IMR-90 (cell line): ENCODE data around the gene SEC14L6. TPM values are rescaled to one million over a fixed set of nuclear protein-coding genes. Genes with fewer than 3 reads are reported as not detected.

Source experiments
- ATAC-seq: fragments of 200-7000 bp; cut with Tn5 transposase; 2 replicates; pipeline ENCODE4 v1.9.1; 2020; ENCODE audit warnings: low read depth, mild to moderate bottlenecking, moderate library complexity
- BruUV-seq: library from RNA; stranded (reverse); fragments of 400-500 nt; replicated peaks from 2 replicates; lab custom pipeline; 2021; lab: Mats Ljungman, UMichigan
- CTCF ChIA-PET: fragments of 300-600 bp; formaldehyde crosslinking; extraction: SDS; loops from one replicate; lab custom pipeline; 2021; ENCODE audit warnings: antibody characterized with exemption; lab: Yijun Ruan, JAX
- POLR2A ChIA-PET: fragments of 300-600 bp; sonication (Branson Sonifier 250); formaldehyde crosslinking; loops from one replicate; lab custom pipeline; 2022; ENCODE audit warnings: antibody characterized with exemption; ENCODE audit not compliant: unreplicated experiment; lab: Charles Lee
- DNase-seq: peaks from one replicate; pipeline ENCODE4 v3.0.0; 2013
- H2AFZ ChIP-seq: replicated peaks from 2 replicates; pipeline ENCODE3; 2013; ENCODE audit warnings: low read length, mild to moderate bottlenecking; ENCODE audit not compliant: poor library complexity
- H2AK5ac ChIP-seq: 2 replicates; pipeline ENCODE4 v1.6.1; 2013; ENCODE audit warnings: low read depth, low read length, inconsistent platforms
- H2AK9ac ChIP-seq: replicated peaks from 2 replicates; pipeline ENCODE3; 2013; ENCODE audit warnings: mild to moderate bottlenecking, low read depth, low read length, moderate library complexity; ENCODE audit not compliant: poor library complexity
- H2BK120ac ChIP-seq: 2 replicates; pipeline ENCODE4 v1.6.1; 2013; ENCODE audit warnings: low read depth, low read length, inconsistent platforms
- H2BK15ac ChIP-seq: 3 replicates; pipeline ENCODE4 v1.6.1; 2013; ENCODE audit warnings: low read depth, low read length, inconsistent platforms
- H2BK20ac ChIP-seq: 2 replicates; pipeline ENCODE4 v1.6.1; 2013; ENCODE audit warnings: low read depth, mild to moderate bottlenecking, inconsistent platforms, low read length, moderate library complexity
- H2BK5ac ChIP-seq: 2 replicates; pipeline ENCODE4 v1.6.1; 2013; ENCODE audit warnings: mild to moderate bottlenecking, low read depth, low read length, inconsistent platforms; ENCODE audit not compliant: poor library complexity, severe bottlenecking
- H3K14ac ChIP-seq: replicated peaks from 2 replicates; pipeline ENCODE4 v1.6.1; 2013; ENCODE audit warnings: low read depth, low read length, inconsistent platforms
- H3K18ac ChIP-seq: 2 replicates; pipeline ENCODE4 v1.6.1; 2013; ENCODE audit warnings: low read depth, low read length, control low read depth
- H3K23ac ChIP-seq: 2 replicates; pipeline ENCODE4 v1.6.1; 2013; ENCODE audit warnings: low read depth, low read length, inconsistent platforms
- H3K27ac ChIP-seq: 2 replicates; pipeline ENCODE4 v1.5.1; 2013; ENCODE audit warnings: mild to moderate bottlenecking, control low read depth, low read length; ENCODE audit not compliant: insufficient read depth
- H3K27me3 ChIP-seq: 2 replicates; pipeline ENCODE4 v1.6.1; 2013; ENCODE audit warnings: low read length; ENCODE audit not compliant: control insufficient read depth, insufficient read depth
- H3K36me3 ChIP-seq: 2 replicates; pipeline ENCODE4 v1.6.1; 2013; ENCODE audit warnings: low read length, mixed read lengths; ENCODE audit not compliant: control insufficient read depth, insufficient read depth
- H3K4ac ChIP-seq: 2 replicates; pipeline ENCODE4 v1.6.1; 2013; ENCODE audit warnings: low read depth, low read length, inconsistent platforms
- H3K4me1 ChIP-seq: 2 replicates; pipeline ENCODE4 v1.6.1; 2013; ENCODE audit warnings: low read length, mixed read lengths; ENCODE audit not compliant: control insufficient read depth, insufficient read depth
- H3K4me2 ChIP-seq: 2 replicates; pipeline ENCODE4 v1.6.1; 2013; ENCODE audit warnings: low read depth, mild to moderate bottlenecking, control low read depth, low read length, moderate library complexity
- H3K4me3 ChIP-seq: 2 replicates; pipeline ENCODE4 v1.5.1; 2013; ENCODE audit warnings: low read depth, mild to moderate bottlenecking, control low read depth, low read length, moderate library complexity; ENCODE audit not compliant: insufficient read depth
- H3K56ac ChIP-seq: 2 replicates; pipeline ENCODE4 v1.6.1; 2013; ENCODE audit warnings: low read length, inconsistent platforms; ENCODE audit not compliant: insufficient read depth; ENCODE audit errors: extremely low read depth
- H3K79me1 ChIP-seq, 2 experiments: 2 replicates each; pipeline ENCODE4 v1.6.1; 2013; ENCODE audit warnings: low read length in 2 of 2, inconsistent platforms in 1 of 2, low read depth in 1 of 2
- H3K9ac ChIP-seq: 2 replicates; pipeline ENCODE4 v1.6.1; 2013; ENCODE audit warnings: low read depth, low read length, control low read depth
- H3K9me1 ChIP-seq: 2 replicates; pipeline ENCODE4 v1.6.1; 2013; ENCODE audit warnings: low read length, inconsistent platforms; ENCODE audit not compliant: insufficient read depth
- H3K9me3 ChIP-seq: 2 replicates; pipeline ENCODE4 v1.6.1; 2013; ENCODE audit warnings: low read length; ENCODE audit not compliant: control insufficient read depth, insufficient read depth
- H4K20me1 ChIP-seq: 2 replicates; pipeline ENCODE4 v1.6.1; 2013; ENCODE audit warnings: low read length, inconsistent platforms; ENCODE audit not compliant: insufficient read depth
- H4K5ac ChIP-seq: 2 replicates; pipeline ENCODE4 v1.6.1; 2013; ENCODE audit warnings: mild to moderate bottlenecking, low read depth, low read length, control low read depth
- H4K8ac ChIP-seq, 2 experiments: 2 replicates each; pipeline ENCODE4 v1.6.1; 2013; ENCODE audit warnings: low read depth in 2 of 2, low read length in 2 of 2, control low read depth in 1 of 2, inconsistent platforms in 1 of 2
- H4K91ac ChIP-seq: 2 replicates; pipeline ENCODE4 v1.6.1; 2013; ENCODE audit warnings: low read depth, low read length, inconsistent platforms; ENCODE audit not compliant: insufficient read depth
- CEBPB ChIP-seq: IDR thresholded peaks from 2 replicates; pipeline ENCODE4 v1.6.1; 2012; ENCODE audit warnings: low read depth, low read length, improper control_type of control experiment
- CHD1 ChIP-seq: IDR thresholded peaks from 2 replicates; pipeline ENCODE4 v1.6.1; 2012; ENCODE audit warnings: low read depth, low read length, improper control_type of control experiment
- FOS ChIP-seq: fragments of 150-350 bp; IDR thresholded peaks from 2 replicates; pipeline ENCODE4 v1.6.1; 2016; ENCODE audit warnings: low read depth, low read length
- SMC3 ChIP-seq: fragments of 150-350 bp; IDR thresholded peaks from 2 replicates; pipeline ENCODE4 v1.6.1; 2016; ENCODE audit warnings: low read depth, mild to moderate bottlenecking, antibody characterized with exemption, low read length, moderate library complexity
- WGBS, 2 experiments: methylation state at CpG; one replicate each; pipeline versions ENCODE4 v1.1.5 to v1.1.7; 2013; ENCODE audit warnings: missing lambda C conversion rate in 2 of 2; ENCODE audit not compliant: insufficient read length in 1 of 2; ENCODE audit errors: extremely low coverage in 2 of 2; 5-methylcytosine and 5-hydroxymethylcytosine counted together
- dilution Hi-C: fragments of 300-500 bp; cut with HindIII; formaldehyde crosslinking; loops from one replicate; pipeline ENCODE4 v1.14.3; 2018; ENCODE audit warnings: low sequenced_read_pairs; ENCODE audit not compliant: unreplicated experiment
- in situ Hi-C: fragments of 300-500 bp; cut with MboI; formaldehyde crosslinking; loops from 3 replicates; pipeline ENCODE4 v1.14.3; 2019; ENCODE audit warnings: low sequenced_read_pairs, inconsistent platforms, mixed read lengths
- intact Hi-C: fragments of 100-400 bp; cut with micrococcal nuclease; formaldehyde crosslinking; loops from 2 replicates; pipeline ENCODE4 v1.10.0; 2022
- polyA plus RNA-seq, 3 experiments: library from polyadenylated mRNA; depleted of rRNA; stranded (reverse); fragments of >200 nt; gene quantifications; 2 replicates each; pipeline ENCODE4 v1.2.3, GENCODE V29; 2012; ENCODE audit warnings: low replicate concordance in 1 of 3
- total RNA-seq: library from RNA; depleted of rRNA; stranded (reverse); fragments of >200 nt; gene quantifications from 2 replicates; pipeline ENCODE4 v1.2.3, GENCODE V29; 2012

SEC14L6 gene
- total and polyA plus RNA-seq, 2 of the 4 experiments (the other 2 are of a cell fraction) = 0.09 TPM; not detected in 1

DNA sequence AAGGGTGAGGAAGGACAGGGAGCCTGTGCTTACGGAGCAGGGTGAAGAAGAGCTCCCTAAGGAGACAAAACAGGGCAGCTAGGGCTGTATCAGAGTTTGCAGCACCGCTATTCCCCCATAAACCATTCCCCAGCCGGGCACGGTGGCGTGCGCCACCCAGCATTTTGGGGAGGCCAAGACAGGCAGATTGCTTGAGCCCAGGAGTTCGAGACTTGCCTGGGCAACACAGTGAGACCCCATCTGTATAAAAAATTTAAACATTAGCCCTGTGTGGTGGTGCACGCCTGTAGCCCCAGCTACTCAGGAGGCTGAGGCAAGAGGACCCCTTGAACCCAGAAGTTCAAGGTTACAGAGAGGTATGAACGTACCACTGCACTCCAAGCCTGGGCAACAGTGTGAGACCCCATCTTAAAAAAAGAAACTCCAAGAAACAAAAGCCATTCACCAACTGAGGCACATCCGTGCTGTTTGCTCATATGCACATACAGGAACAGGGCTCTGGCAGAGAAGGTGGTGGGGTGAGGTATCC is 23.2 kb upstream of the SEC14L6 start:
- H2BK120ac ChIP-seq = no peak overlapping the region
- no peak overlapping the region for H3K18ac ChIP-seq
- peaks cover under 1% of the 10 kb centered on the region; the same call in 1 of the 2 replicates for H3K4me1 ChIP-seq
- WGBS, 2 experiments = 33% methylated on average over 1 of the region's 10 CpGs; no CpG with 5 or more reads in 1 of the 2 experiments
- intact Hi-C loops = no loop called here
- H3K79me1 ChIP-seq = no peaks in the 10 kb centered on the region
- TF ChIP-seq FOS (no peak), CHD1 (no peak), CEBPB (no peak), SMC3 (no peak)
- no peak for DNase-seq
- H2AK9ac ChIP-seq = no peak overlapping the region
- no peaks in the 10 kb centered on the region for H3K9me1 ChIP-seq
- no peak overlapping the region for H2BK20ac ChIP-seq
- in situ Hi-C loops = no loop called here
- H3K56ac ChIP-seq = no peak overlapping the region
- H3K23ac ChIP-seq = no peak overlapping the region
- no peaks in the 10 kb centered on the region for H3K36me3 ChIP-seq
- no peak overlapping the region for H3K27ac ChIP-seq
- no TSS peak for BruUV-seq
- ATAC-seq = no peak
- no peak overlapping the region for H3K4ac ChIP-seq
- no peaks in the 10 kb centered on the region; the same call in 1 of the 2 replicates for H4K20me1 ChIP-seq
- H2BK5ac ChIP-seq = no peak overlapping the region
- no peak overlapping the region for H2BK15ac ChIP-seq
- no peak overlapping the region for H3K4me3 ChIP-seq
- H4K91ac ChIP-seq = no peak overlapping the region
- H4K5ac ChIP-seq = no peak overlapping the region
- POLR2A ChIA-PET = no interaction called here
- H3K14ac ChIP-seq = no peak overlapping the region
- no peak overlapping the region for H4K8ac ChIP-seq
- no peak overlapping the region for H2AFZ ChIP-seq
- H2AK5ac ChIP-seq = no peak overlapping the region
- peaks cover 50% of the 10 kb centered on the region for H3K27me3 ChIP-seq
- CTCF ChIA-PET = no interaction called here
- dilution Hi-C loops = no loop called here
- H3K9ac ChIP-seq = no peak overlapping the region
- H3K4me2 ChIP-seq = no peak overlapping the region
- no peaks in the 10 kb centered on the region for H3K9me3 ChIP-seq
